Coronary artery (tissue), 2 donors: ENCODE measurements around the gene IFITM1.
"Not testable (repeated sequence)": the region's sequence is repeated elsewhere in the genome, so short reads cannot be mapped to it uniquely, and the experiment has no call there.

Experiments used
- DNase-seq: peaks from one replicate; pipeline ENCODE4 v3.0.0-alpha.2; 2017; ENCODE audit warnings: low spot score
- H3K27ac ChIP-seq, 2 donors: fragments of 200-600 bp; sonication (generic); one replicate each; pipeline ENCODE4 v1.5.1; 2016 to 2019
- H3K4me3 ChIP-seq: fragments of 200-600 bp; sonication (generic); 2 replicates; pipeline ENCODE4 v1.5.1; 2016; ENCODE audit warnings: mild to moderate bottlenecking, moderate library complexity
- TF ChIP-seq, protein P1 (sequence below): fragments of 200-600 bp; sonication (generic); IDR thresholded peaks from one replicate; pipeline ENCODE4 v1.5.1; 2019; ENCODE audit warnings: antibody characterized with exemption

IFITM1 gene

GRCh38 chr11:324156-324555, 10.3 kb downstream of the IFITM1 start:
- peak overlapping the region; percentile 60 to 88 for H3K27ac ChIP-seq
- TF ChIP-seq, protein P1, sequence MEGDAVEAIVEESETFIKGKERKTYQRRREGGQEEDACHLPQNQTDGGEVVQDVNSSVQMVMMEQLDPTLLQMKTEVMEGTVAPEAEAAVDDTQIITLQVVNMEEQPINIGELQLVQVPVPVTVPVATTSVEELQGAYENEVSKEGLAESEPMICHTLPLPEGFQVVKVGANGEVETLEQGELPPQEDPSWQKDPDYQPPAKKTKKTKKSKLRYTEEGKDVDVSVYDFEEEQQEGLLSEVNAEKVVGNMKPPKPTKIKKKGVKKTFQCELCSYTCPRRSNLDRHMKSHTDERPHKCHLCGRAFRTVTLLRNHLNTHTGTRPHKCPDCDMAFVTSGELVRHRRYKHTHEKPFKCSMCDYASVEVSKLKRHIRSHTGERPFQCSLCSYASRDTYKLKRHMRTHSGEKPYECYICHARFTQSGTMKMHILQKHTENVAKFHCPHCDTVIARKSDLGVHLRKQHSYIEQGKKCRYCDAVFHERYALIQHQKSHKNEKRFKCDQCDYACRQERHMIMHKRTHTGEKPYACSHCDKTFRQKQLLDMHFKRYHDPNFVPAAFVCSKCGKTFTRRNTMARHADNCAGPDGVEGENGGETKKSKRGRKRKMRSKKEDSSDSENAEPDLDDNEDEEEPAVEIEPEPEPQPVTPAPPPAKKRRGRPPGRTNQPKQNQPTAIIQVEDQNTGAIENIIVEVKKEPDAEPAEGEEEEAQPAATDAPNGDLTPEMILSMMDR, result no peak
- peak; percentile 70 for DNase-seq
- H3K4me3 ChIP-seq, result no peak overlapping the region

- peak overlapping the region; percentile 60 to 88 for H3K27ac ChIP-seq
- peak; percentile 70 for DNase-seq
- peak overlapping the region; percentile 43 for H3K4me3 ChIP-seq
Measured at GRCh38 chr11:324593-325517, 11.0 kb downstream of the IFITM1 start.

DNA sequence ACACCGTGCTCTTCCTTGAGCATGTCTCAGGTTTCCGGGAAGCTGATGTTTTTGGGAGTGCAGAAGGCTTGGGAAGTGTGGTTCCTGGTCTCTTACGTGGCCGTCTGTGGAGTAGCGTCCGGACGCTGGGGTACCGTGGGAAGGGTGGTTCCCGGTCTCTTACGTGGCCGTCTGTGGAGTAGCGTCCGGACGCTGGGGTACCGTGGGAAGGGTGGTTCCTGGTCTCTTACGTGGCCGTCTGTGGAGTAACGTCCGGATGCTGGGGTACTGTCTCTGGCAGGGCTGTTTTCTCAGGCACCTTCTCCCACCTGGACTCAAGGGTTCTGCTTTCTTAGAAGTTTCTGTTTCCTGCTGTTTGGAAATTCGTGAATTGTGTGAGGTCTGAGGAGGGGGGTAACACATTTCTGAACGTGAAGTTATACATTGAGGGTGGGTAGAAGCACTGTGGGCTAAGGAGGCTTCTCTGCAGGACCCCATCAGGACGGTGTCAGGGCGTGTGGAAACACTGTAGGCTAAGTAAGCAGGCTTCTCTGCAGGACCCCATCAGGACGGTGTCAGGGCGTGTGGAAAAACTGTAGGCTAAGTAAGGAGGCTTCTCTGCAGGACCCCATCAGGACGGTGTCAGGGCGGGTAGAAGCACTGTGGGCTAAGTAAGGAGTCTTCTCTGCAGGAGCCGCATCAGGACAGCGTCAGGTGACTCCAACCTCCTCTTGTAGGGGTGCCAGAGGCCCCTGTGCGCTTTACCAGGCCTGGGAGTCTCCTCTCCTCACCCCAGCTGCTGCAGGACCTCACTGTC, 12.2 kb downstream of the IFITM1 start:
- peak; percentile 63 for DNase-seq
- Histone ChIP-seq H3K4me3 (no peak overlapping the region), H3K27ac (peak overlapping the region; percentile 77 to 88)
- TF ChIP-seq, protein P1, result no peak

DNA sequence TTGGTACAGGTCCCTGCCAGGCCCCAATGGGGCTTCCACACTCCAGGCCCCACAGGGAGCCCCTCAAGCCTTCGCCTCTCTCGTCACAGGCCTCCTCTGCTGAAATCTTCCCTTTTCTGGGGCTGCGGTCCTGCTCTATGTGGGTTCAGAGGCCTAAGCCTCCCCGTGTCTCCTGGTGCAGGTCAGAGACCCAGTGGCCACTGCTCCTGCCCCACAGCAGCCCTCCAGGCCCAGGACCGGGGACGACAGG, 12.7 kb downstream of the IFITM1 start:
- DNase-seq, result peak; percentile 80
- H3K4me3 ChIP-seq, result peak overlapping the region; percentile 17
- peak overlapping the region; percentile 77 to 88 for H3K27ac ChIP-seq
- TF ChIP-seq, protein P1, result no peak

DNA sequence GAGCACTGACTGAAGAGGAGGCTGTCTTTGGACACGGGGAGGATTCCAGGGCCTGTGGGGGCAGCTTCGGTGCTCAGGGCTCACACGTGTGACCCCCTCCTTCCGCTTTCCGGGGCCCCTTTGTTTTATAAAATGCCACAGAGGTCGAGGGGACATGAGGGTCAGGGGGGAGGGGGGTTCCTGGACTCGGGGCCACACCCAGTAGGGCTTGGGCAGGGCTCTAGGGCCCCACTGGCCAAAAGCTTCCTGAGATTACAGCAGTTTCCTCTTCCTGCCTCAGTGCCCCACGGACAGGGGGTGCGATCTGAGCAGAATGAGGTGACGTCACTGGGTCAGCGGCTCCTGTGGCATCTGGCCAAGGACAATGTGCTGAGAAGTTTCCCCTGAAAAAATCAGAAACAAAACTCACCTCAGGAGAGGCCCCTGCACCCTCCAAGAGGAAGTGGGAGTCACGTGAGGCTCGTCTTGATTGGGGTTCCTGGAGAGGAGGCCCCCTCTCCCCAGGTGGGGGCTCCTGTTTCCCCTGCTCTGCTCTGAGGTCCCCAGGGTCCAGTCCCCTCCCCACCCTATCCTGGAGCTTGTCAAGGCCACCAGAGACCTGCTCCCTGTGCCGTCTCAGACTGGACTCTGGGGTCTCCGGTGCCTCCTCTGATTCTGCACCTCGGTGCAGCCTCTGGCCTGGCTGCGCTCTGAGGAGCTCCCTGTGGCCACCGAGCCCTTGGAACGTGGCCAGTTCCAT, 13.2 kb downstream of the IFITM1 start:
- Histone ChIP-seq H3K4me3 (peak overlapping the region; percentile 17), H3K27ac (peak overlapping the region; percentile 77 to 88)
- TF ChIP-seq, protein P1, result no peak
- peak; percentile 87 for DNase-seq

DNA sequence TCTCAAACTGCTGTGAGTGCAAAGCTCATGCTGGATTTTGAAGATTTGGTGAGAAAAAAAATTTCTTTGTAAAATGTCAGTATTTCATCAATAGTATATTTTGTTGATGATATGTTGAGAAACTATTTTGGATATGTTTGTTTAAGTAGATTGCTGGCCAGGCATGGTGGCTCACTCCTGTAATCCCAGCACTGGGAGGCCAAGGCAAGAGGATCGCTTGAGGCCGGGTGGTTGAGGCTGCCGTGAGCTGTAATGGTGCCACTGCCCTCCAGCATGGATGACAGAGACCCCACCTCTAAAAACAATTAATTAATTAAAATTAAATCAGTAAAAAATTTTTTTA, 13.7 kb downstream of the IFITM1 start:
- TF ChIP-seq, protein P1, result no peak
- Histone ChIP-seq H3K4me3 (peak overlapping the region; percentile 17), H3K27ac (peak overlapping the region; percentile 77 to 88)
- no peak for DNase-seq

GRCh38 chr11:328012-328411, 14.2 kb downstream of the IFITM1 start:
- H3K4me3 ChIP-seq, result no peak overlapping the region
- TF ChIP-seq, protein P1, result no peak
- H3K27ac ChIP-seq, result no peak overlapping the region
- DNase-seq, result peak; percentile 70

GRCh38 chr11:328516-329100, 14.8 kb downstream of the IFITM1 start:
- peak; percentile 8 for DNase-seq
- not testable (repeated sequence) for H3K27ac ChIP-seq, H3K4me3 ChIP-seq
